ENCODE data around the gene MTX1. TPM values are rescaled to one million over a fixed set of nuclear protein-coding genes. Genes with fewer than 3 reads are reported as not detected.

The MTX1 gene
- total and polyA plus RNA-seq, 2 donors (not counting 1 experiment from before 2014, with no cell fraction given) = 42.2 to 46.6 TPM

DNA sequence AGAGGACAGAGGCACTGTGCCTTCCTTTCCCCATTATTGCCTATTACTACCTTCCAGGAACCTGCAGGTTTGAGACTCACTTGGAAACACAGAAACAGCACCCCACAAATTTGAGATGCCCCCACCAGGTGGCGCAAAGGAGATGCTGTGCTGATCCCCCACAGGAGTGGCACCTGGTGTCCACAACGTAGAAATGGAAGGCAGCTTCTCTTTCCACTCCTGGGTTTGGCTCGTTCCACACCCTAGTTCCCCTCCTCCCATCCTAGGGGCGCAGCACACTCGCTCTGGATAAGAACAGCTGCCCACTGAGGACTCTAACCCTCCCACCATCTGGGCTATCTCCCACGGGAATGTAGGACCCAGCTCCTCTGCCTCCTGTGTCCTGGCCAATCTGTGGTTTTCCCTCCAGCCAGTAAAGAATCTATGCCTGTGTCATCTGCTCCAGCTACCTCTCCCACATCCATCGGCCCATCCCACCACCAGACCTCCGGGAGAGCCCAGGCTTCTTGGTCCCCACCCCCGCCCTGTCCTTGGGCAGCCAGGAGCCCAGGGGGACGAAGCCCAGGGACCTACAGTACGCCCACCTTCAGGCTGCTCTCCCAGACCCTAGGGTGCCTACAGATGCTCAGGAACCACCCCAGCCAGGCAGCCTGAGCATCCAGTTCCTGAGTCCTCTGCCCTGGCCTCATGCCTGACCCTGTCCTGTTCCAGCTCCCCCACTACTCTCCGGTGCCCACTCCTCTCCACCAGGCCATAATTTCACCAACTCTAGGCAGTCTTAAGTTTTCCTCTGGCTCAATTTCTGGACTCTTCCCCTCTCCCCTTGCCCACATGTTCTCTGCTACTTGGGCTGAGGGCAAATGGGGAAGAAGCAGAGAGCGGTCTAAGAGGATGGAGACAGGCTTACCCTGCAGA is 1.3 kb upstream of the MTX1 start:
- H3K4me1 ChIP-seq (ENCODE audit: control insufficient read depth, extremely low read depth, insufficient read depth, low read length) = peaks cover 15% of the 10 kb centered on the region
- H3K36me3 ChIP-seq (ENCODE audit: control insufficient read depth, insufficient read depth, low read length) = peaks cover 3% of the 10 kb centered on the region

DNA sequence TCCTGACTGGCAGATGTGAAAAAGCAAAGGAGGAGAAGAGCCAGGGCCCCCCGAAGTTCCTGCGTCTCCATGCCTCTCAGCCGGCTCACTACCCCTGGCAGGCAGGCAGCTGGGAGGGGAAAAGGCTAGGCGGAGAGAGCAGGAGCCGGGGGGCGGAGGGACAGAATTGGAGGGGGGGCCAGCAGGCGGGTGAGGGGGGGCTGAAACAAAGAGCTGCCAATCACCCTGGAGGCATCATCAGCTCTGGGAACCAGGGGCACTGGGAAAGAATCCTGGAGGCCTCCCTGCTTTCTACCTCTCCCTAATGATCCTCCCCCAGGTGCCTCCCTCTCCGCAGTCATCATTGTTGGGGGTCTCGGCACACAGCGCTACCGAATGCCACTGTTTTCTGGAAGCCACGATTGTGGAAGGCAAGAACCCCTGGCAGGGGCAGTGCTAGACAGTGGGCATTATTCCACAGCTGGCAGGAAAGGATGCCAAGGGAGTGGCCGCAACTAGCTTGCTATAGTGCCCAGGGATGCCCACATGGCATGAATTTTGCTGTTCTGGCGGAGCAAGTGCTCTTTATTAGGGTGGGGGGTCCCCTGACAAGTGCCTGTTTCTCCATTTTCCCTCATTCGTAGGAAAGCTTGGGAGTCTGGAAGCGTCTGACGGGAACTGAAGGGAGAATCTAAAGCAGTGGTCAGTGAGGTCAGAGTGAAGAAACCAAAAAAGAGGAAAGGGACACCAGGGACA is 522 bp upstream of the MTX1 start, which contains the start of gene THBS3:
THBS3 (minus strand) TSS at position 92 of the 735 bp plus-strand sequence; CDS start at position 71, 21 bp downstream.
- H3K79me2 ChIP-seq (ENCODE audit: control insufficient read depth, insufficient read depth, low read length) = no peaks in the 10 kb centered on the region
- TF ChIP-seq EZH2 (IDR thresholded peaks at IDR 0.05; ENCODE audit: low read length, missing control alignments) = no peak
- TF ChIP-seq, protein P1, sequence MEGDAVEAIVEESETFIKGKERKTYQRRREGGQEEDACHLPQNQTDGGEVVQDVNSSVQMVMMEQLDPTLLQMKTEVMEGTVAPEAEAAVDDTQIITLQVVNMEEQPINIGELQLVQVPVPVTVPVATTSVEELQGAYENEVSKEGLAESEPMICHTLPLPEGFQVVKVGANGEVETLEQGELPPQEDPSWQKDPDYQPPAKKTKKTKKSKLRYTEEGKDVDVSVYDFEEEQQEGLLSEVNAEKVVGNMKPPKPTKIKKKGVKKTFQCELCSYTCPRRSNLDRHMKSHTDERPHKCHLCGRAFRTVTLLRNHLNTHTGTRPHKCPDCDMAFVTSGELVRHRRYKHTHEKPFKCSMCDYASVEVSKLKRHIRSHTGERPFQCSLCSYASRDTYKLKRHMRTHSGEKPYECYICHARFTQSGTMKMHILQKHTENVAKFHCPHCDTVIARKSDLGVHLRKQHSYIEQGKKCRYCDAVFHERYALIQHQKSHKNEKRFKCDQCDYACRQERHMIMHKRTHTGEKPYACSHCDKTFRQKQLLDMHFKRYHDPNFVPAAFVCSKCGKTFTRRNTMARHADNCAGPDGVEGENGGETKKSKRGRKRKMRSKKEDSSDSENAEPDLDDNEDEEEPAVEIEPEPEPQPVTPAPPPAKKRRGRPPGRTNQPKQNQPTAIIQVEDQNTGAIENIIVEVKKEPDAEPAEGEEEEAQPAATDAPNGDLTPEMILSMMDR (conservative IDR thresholded peaks at IDR 0.05 in 1 of 2, IDR thresholded peaks at IDR 0.05 in 1 of 2; ENCODE audit: low read depth in 1 of 2, low read length in 2 of 2) = no peak
- H4K20me1 ChIP-seq (ENCODE audit: control insufficient read depth, extremely low read depth, insufficient read depth, low read length) = no peaks in the 10 kb centered on the region
- H3K4me3 ChIP-seq (replicated peaks in 1 of 4; ENCODE audit: control extremely low read depth in 1 of 4, insufficient read depth in 1 of 4, low read depth in 3 of 4, low read length in 4 of 4) = peak within 1 kb of the TSS; percentile 75 to 100 (median 90)
- no peaks in the 10 kb centered on the region for H3K27me3 ChIP-seq (ENCODE audit: control insufficient read depth, insufficient read depth, low read length)
- peak within 1 kb of the TSS; percentile 100 for H3K27ac ChIP-seq (ENCODE audit: insufficient read depth, low read length)
- H3K9ac ChIP-seq (ENCODE audit: insufficient read depth, low read length) = peak within 1 kb of the TSS; percentile 100
- no peaks in the 10 kb centered on the region for H3K9me3 ChIP-seq (ENCODE audit: control insufficient read depth, insufficient read depth, low read depth, low read length)
- peak within 1 kb of the TSS; percentile 99 for H3K4me2 ChIP-seq (ENCODE audit: extremely low read depth, insufficient read depth, low read length)
- peak; percentile 28 to 57 for DNase-seq (ENCODE audit: low read depth in 2 of 2)
- no peaks in the 10 kb centered on the region for H3K36me3 ChIP-seq (ENCODE audit: control insufficient read depth, insufficient read depth, low read length)
- H3K4me1 ChIP-seq (ENCODE audit: control insufficient read depth, extremely low read depth, insufficient read depth, low read length) = peaks cover 15% of the 10 kb centered on the region
- no peak within 1 kb of the TSS for H2AFZ ChIP-seq (ENCODE audit: low read length)

More for the DNA sequence above, 1.3 kb upstream of the MTX1 start:
- Histone ChIP-seq H3K4me3 (replicated peaks in 1 of 4; ENCODE audit: control extremely low read depth in 1 of 4, insufficient read depth in 1 of 4, low read depth in 3 of 4, low read length in 4 of 4) (peak overlapping the region; percentile 52 to 100 (median 82)), H3K4me2 (ENCODE audit: extremely low read depth, insufficient read depth, low read length) (peak overlapping the region; percentile 84), H3K9ac (ENCODE audit: insufficient read depth, low read length) (peak overlapping the region; percentile 100), H3K27me3 (ENCODE audit: control insufficient read depth, insufficient read depth, low read length) (no peaks in the 10 kb centered on the region), H2AFZ (ENCODE audit: low read length) (no peak overlapping the region), H3K9me3 (ENCODE audit: control insufficient read depth, insufficient read depth, low read depth, low read length) (no peaks in the 10 kb centered on the region), H3K27ac (ENCODE audit: insufficient read depth, low read length) (peak overlapping the region; percentile 100), H4K20me1 (ENCODE audit: control insufficient read depth, extremely low read depth, insufficient read depth, low read length) (no peaks in the 10 kb centered on the region), H3K79me2 (ENCODE audit: control insufficient read depth, insufficient read depth, low read length) (no peaks in the 10 kb centered on the region)
- peak; percentile 72 to 77 for DNase-seq (ENCODE audit: low read depth in 2 of 2)
- TF ChIP-seq EZH2 (IDR thresholded peaks at IDR 0.05; ENCODE audit: low read length, missing control alignments) = no peak
- TF ChIP-seq, protein P1 (conservative IDR thresholded peaks at IDR 0.05 in 1 of 2, IDR thresholded peaks at IDR 0.05 in 1 of 2; ENCODE audit: low read depth in 1 of 2, low read length in 2 of 2) = peak; percentile 88 to 90

DNA sequence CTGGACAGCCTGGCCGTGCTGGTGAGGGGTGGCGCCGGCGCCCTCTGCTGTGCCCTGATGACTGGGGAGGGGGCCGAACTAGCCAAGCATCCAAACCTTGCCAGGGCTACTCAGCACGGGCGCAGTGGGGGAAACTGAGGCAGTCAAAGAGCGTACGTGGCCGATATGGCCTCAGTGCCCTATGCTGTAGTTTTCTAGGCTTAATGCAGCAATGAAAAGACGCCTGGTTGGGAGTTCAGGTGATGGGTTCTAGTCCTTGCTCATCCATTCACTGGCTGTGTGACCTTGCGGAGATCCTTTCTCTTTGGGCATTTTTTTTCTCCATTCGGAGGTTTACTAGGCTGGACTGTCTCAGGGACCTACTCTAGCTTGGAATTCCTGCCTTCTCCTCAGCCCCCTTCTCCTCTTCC is 822 bp downstream of the MTX1 start:
- TF ChIP-seq, protein P1 (conservative IDR thresholded peaks at IDR 0.05 in 1 of 2, IDR thresholded peaks at IDR 0.05 in 1 of 2; ENCODE audit: low read depth in 1 of 2, low read length in 2 of 2) = no peak
- TF ChIP-seq EZH2 (IDR thresholded peaks at IDR 0.05; ENCODE audit: low read length, missing control alignments) = no peak
- Histone ChIP-seq H3K4me3 (replicated peaks in 1 of 4; ENCODE audit: control extremely low read depth in 1 of 4, insufficient read depth in 1 of 4, low read depth in 3 of 4, low read length in 4 of 4) (peak overlapping the region; percentile 75 to 100 (median 90)), H3K27me3 (ENCODE audit: control insufficient read depth, insufficient read depth, low read length) (no peaks in the 10 kb centered on the region), H3K9ac (ENCODE audit: insufficient read depth, low read length) (peak overlapping the region; percentile 100), H3K9me3 (ENCODE audit: control insufficient read depth, insufficient read depth, low read depth, low read length) (no peaks in the 10 kb centered on the region), H4K20me1 (ENCODE audit: control insufficient read depth, extremely low read depth, insufficient read depth, low read length) (no peaks in the 10 kb centered on the region), H3K27ac (ENCODE audit: insufficient read depth, low read length) (peak overlapping the region; percentile 100), H3K79me2 (ENCODE audit: control insufficient read depth, insufficient read depth, low read length) (no peaks in the 10 kb centered on the region), H3K4me2 (ENCODE audit: extremely low read depth, insufficient read depth, low read length) (peak overlapping the region; percentile 95), H3K36me3 (ENCODE audit: control insufficient read depth, insufficient read depth, low read length) (no peaks in the 10 kb centered on the region), H3K4me1 (ENCODE audit: control insufficient read depth, extremely low read depth, insufficient read depth, low read length) (peaks cover 15% of the 10 kb centered on the region), H2AFZ (ENCODE audit: low read length) (peak overlapping the region; percentile 25)
- DNase-seq (ENCODE audit: low read depth in 2 of 2) = no peak
